OCI-LY1 (cell line): ENCODE results near the gene FAM240A.

Experiments used
- H2AFZ ChIP-seq: fragments of 200-600 bp; sonication (generic), shearing (Covaris generic); 2 replicates; pipeline ENCODE4 v1.6.0; 2014; ENCODE audit warnings: antibody characterized with exemption, mild to moderate bottlenecking, low read length
- H3F3A ChIP-seq: fragments of 200-600 bp; sonication (generic), shearing (Covaris generic); 2 replicates; pipeline ENCODE4 v1.6.0; 2014; ENCODE audit warnings: mild to moderate bottlenecking, antibody characterized with exemption, low read length, moderate library complexity; ENCODE audit not compliant: insufficient read depth
- H3K27ac ChIP-seq: fragments of 200-600 bp; sonication (generic); 2 replicates; pipeline ENCODE4 v1.5.1; 2014; ENCODE audit warnings: low read length, mixed run types, mild to moderate bottlenecking, low read depth; ENCODE audit not compliant: poor library complexity, severe bottlenecking
- H3K27me3 ChIP-seq: fragments of 200-600 bp; sonication (generic); 2 replicates; pipeline ENCODE4 v1.6.0; 2014; ENCODE audit warnings: antibody characterized with exemption, mild to moderate bottlenecking, low read length, moderate library complexity; ENCODE audit not compliant: insufficient read depth
- H3K36me3 ChIP-seq: fragments of 200-600 bp; sonication (generic); 2 replicates; pipeline ENCODE4 v1.6.1; 2014; ENCODE audit warnings: mild to moderate bottlenecking, antibody characterized with exemption, low read length, moderate library complexity, mixed read lengths; ENCODE audit not compliant: insufficient read depth
- H3K4me1 ChIP-seq: fragments of 200-600 bp; sonication (generic); 2 replicates; pipeline ENCODE4 v1.5.1; 2014; ENCODE audit warnings: mild to moderate bottlenecking, low read length, moderate library complexity; ENCODE audit not compliant: insufficient read depth, severe bottlenecking
- H3K4me2 ChIP-seq: fragments of 200-600 bp; sonication (generic), shearing (Covaris generic); 2 replicates; pipeline ENCODE4 v1.6.1; 2014; ENCODE audit warnings: low read length
- H3K4me3 ChIP-seq: fragments of 200-600 bp; sonication (generic); 2 replicates; pipeline ENCODE4 v1.5.1; 2014; ENCODE audit warnings: low read length, low read depth, mild to moderate bottlenecking, mixed read lengths; ENCODE audit not compliant: poor library complexity, severe bottlenecking
- H3K79me2 ChIP-seq: fragments of 200-600 bp; shearing (Covaris generic); 2 replicates; pipeline ENCODE4 v1.6.1; 2016; ENCODE audit warnings: mixed run types, low read length, mixed read lengths; ENCODE audit not compliant: insufficient read depth
- H3K9ac ChIP-seq: fragments of 200-600 bp; sonication (generic), shearing (Covaris generic); 2 replicates; pipeline ENCODE4 v1.6.1; 2014; ENCODE audit warnings: mild to moderate bottlenecking, low read length, mixed read lengths
- H3K9me2 ChIP-seq: fragments of 200-600 bp; sonication (generic), shearing (Covaris generic); 2 replicates; pipeline ENCODE4 v1.6.1; 2014; ENCODE audit warnings: low read depth, mild to moderate bottlenecking, low read length, mixed read lengths
- H3K9me3 ChIP-seq: fragments of 200-600 bp; shearing (Covaris generic); 2 replicates; pipeline ENCODE4 v1.6.1; 2014; ENCODE audit warnings: low read length, mixed read lengths
- H4K20me1 ChIP-seq: fragments of 200-600 bp; sonication (generic), shearing (Covaris generic); 2 replicates; pipeline ENCODE4 v1.6.0; 2016; ENCODE audit warnings: mild to moderate bottlenecking, low read length; ENCODE audit not compliant: insufficient read depth
- CTCF ChIP-seq: fragments of 200-600 bp; sonication (generic), shearing (Covaris generic); IDR thresholded peaks from 2 replicates; pipeline ENCODE4 v1.5.1; 2017; ENCODE audit warnings: mild to moderate bottlenecking, antibody characterized with exemption, low read length, moderate library complexity, mixed read lengths
- EZH2 ChIP-seq: fragments of 200-600 bp; sonication (generic), shearing (Covaris generic); IDR thresholded peaks from 2 replicates; pipeline ENCODE4 v1.8.0; 2017; ENCODE audit warnings: borderline replicate concordance, mixed run types, mild to moderate bottlenecking, antibody characterized with exemption, low read length, moderate library complexity, mixed read lengths

The FAM240A gene

GRCh38 chr3:46604127-46604526, 8.2 kb upstream of the FAM240A start:
- Histone ChIP-seq H3K9ac (no peak overlapping the region), H3K9me2 (no peaks in the 10 kb centered on the region), H3K4me1 (no peaks in the 10 kb centered on the region), H3K4me2 (no peak overlapping the region), H3K9me3 (no peaks in the 10 kb centered on the region), H2AFZ (no peak overlapping the region), H3K27ac (no peak overlapping the region), H3K36me3 (no peaks in the 10 kb centered on the region), H4K20me1 (no peaks in the 10 kb centered on the region), H3F3A (no peaks in the 10 kb centered on the region), H3K79me2 (no peaks in the 10 kb centered on the region), H3K27me3 (no peaks in the 10 kb centered on the region), H3K4me3 (no peak overlapping the region)
- TF ChIP-seq EZH2 (no peak), CTCF (no peak)

GRCh38 chr3:46607603-46608028, 4.7 kb upstream of the FAM240A start:
- no peak overlapping the region for H3K9ac ChIP-seq
- H3K4me2 ChIP-seq, result no peak overlapping the region
- no peak overlapping the region for H2AFZ ChIP-seq
- H3K79me2 ChIP-seq, result no peaks in the 10 kb centered on the region
- no peaks in the 10 kb centered on the region for H3K36me3 ChIP-seq
- no peaks in the 10 kb centered on the region for H3K4me1 ChIP-seq
- no peak overlapping the region for H3K4me3 ChIP-seq
- TF ChIP-seq CTCF (no peak), EZH2 (no peak)
- no peak overlapping the region for H3K27ac ChIP-seq
- no peaks in the 10 kb centered on the region for H3K9me3 ChIP-seq
- no peaks in the 10 kb centered on the region for H4K20me1 ChIP-seq
- H3K9me2 ChIP-seq, result no peaks in the 10 kb centered on the region
- H3F3A ChIP-seq, result no peaks in the 10 kb centered on the region
- H3K27me3 ChIP-seq, result no peaks in the 10 kb centered on the region

DNA sequence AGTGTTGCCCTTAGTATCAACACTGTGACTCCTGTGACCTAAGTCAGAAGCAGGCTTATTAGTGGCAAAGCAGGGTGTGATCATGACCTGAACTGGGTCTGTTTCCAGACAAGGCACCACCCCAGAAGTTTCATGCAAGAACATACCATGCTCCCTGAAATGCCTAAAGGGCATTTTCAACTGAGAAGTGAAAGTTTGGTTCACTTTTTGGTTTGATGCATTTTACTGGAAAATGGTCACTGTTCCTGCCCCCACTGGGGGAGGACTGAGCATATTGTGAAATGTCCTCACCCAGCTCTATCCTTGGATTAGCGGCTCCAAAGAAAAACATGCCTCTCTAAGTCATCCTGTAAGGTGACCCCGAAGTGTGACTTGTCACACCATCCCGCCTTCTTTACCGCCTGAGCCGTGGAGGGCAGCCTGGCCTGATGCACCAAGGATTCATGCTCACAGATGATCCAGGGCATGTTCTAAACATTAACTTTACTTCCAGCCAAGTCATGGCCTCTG, 3.1 kb upstream of the FAM240A start:
- H3K79me2 ChIP-seq, result no peaks in the 10 kb centered on the region
- H3K4me2 ChIP-seq, result no peak overlapping the region
- no peak overlapping the region for H3K27ac ChIP-seq
- H3K4me3 ChIP-seq, result no peak overlapping the region
- no peaks in the 10 kb centered on the region for H3K4me1 ChIP-seq
- H3K9me3 ChIP-seq, result no peaks in the 10 kb centered on the region
- H3F3A ChIP-seq, result no peaks in the 10 kb centered on the region
- TF ChIP-seq EZH2 (no peak), CTCF (no peak)
- H3K9me2 ChIP-seq, result no peaks in the 10 kb centered on the region
- H3K36me3 ChIP-seq, result no peaks in the 10 kb centered on the region
- H3K27me3 ChIP-seq, result no peaks in the 10 kb centered on the region
- H2AFZ ChIP-seq, result no peak overlapping the region
- H4K20me1 ChIP-seq, result no peaks in the 10 kb centered on the region
- no peak overlapping the region for H3K9ac ChIP-seq
